ENCODE results near the gene HIVEP3. TPM values are rescaled to one million over a fixed set of nuclear protein-coding genes. Genes with fewer than 3 reads are reported as not detected.

The HIVEP3 gene
- total RNA-seq, 1 donor from 2014 or later = 73.9 TPM

GRCh38 chr1:41835485-41835884 lies 83.2 kb downstream of the HIVEP3 start:
- no peak overlapping the region for H3K4me3 Mint-ChIP-seq
- no peak for DNase-seq
- intact Hi-C loops (cut with micrococcal nuclease) = no loop called here
- no peaks in the 10 kb centered on the region for H3K4me1 Mint-ChIP-seq
- H3K9me3 Mint-ChIP-seq = no peaks in the 10 kb centered on the region
- peaks cover 9% of the 10 kb centered on the region for H3K27me3 Mint-ChIP-seq
- no peak overlapping the region for H3K27ac Mint-ChIP-seq
- H3K36me3 Mint-ChIP-seq (ENCODE audit: low read depth) = no peaks in the 10 kb centered on the region

GRCh38 chr1:41833519-41834000 lies 85.2 kb downstream of the HIVEP3 start:
- no peaks in the 10 kb centered on the region for H3K9me3 Mint-ChIP-seq
- H3K36me3 Mint-ChIP-seq (ENCODE audit: low read depth) = no peaks in the 10 kb centered on the region
- H3K27ac Mint-ChIP-seq = no peak overlapping the region
- no peak overlapping the region for H3K4me3 Mint-ChIP-seq
- DNase-seq = no peak
- no peaks in the 10 kb centered on the region for H3K4me1 Mint-ChIP-seq
- intact Hi-C loops (cut with micrococcal nuclease) = no loop called here
- H3K27me3 Mint-ChIP-seq = peaks cover 12% of the 10 kb centered on the region

GRCh38 chr1:41830726-41831125 lies 88.0 kb downstream of the HIVEP3 start:
- no peak overlapping the region for H3K27ac Mint-ChIP-seq
- intact Hi-C loops (cut with micrococcal nuclease) = no loop called here
- peaks cover 13% of the 10 kb centered on the region for H3K27me3 Mint-ChIP-seq
- no peak overlapping the region for H3K4me3 Mint-ChIP-seq
- no peaks in the 10 kb centered on the region for H3K36me3 Mint-ChIP-seq (ENCODE audit: low read depth)
- no peaks in the 10 kb centered on the region for H3K9me3 Mint-ChIP-seq
- no peaks in the 10 kb centered on the region for H3K4me1 Mint-ChIP-seq
- no peak for DNase-seq

- Mint-ChIP-seq H3K4me3 (no peak overlapping the region), H3K9me3 (no peaks in the 10 kb centered on the region), H3K27ac (no peak overlapping the region), H3K27me3 (peaks cover 12% of the 10 kb centered on the region), H3K36me3 (ENCODE audit: low read depth) (no peaks in the 10 kb centered on the region), H3K4me1 (no peaks in the 10 kb centered on the region)
- intact Hi-C loops (cut with micrococcal nuclease) = no loop called here
- DNase-seq = no peak
Measured at GRCh38 chr1:41827991-41828570, 90.6 kb downstream of the HIVEP3 start.

GRCh38 chr1:41823471-41823870 lies 95.3 kb downstream of the HIVEP3 start:
- H3K27ac Mint-ChIP-seq = no peak overlapping the region
- no peak for DNase-seq
- H3K9me3 Mint-ChIP-seq = no peaks in the 10 kb centered on the region
- H3K36me3 Mint-ChIP-seq (ENCODE audit: low read depth) = no peaks in the 10 kb centered on the region
- peaks cover 14% of the 10 kb centered on the region for H3K4me1 Mint-ChIP-seq
- peaks cover 4% of the 10 kb centered on the region for H3K27me3 Mint-ChIP-seq
- H3K4me3 Mint-ChIP-seq = no peak overlapping the region
- intact Hi-C loops (cut with micrococcal nuclease) = no loop called here

GRCh38 chr1:41822866-41823265 lies 95.9 kb downstream of the HIVEP3 start:
- peaks cover 14% of the 10 kb centered on the region for H3K4me1 Mint-ChIP-seq
- no peaks in the 10 kb centered on the region for H3K9me3 Mint-ChIP-seq
- DNase-seq = no peak
- H3K27ac Mint-ChIP-seq = no peak overlapping the region
- intact Hi-C loops (cut with micrococcal nuclease) = no loop called here
- H3K4me3 Mint-ChIP-seq = no peak overlapping the region
- H3K27me3 Mint-ChIP-seq = peaks cover 4% of the 10 kb centered on the region
- H3K36me3 Mint-ChIP-seq (ENCODE audit: low read depth) = no peaks in the 10 kb centered on the region

GRCh38 chr1:41819843-41820242 lies 98.9 kb downstream of the HIVEP3 start:
- Mint-ChIP-seq H3K27ac (no peak overlapping the region), H3K36me3 (ENCODE audit: low read depth) (no peaks in the 10 kb centered on the region), H3K4me3 (no peak overlapping the region), H3K9me3 (no peaks in the 10 kb centered on the region), H3K4me1 (peaks cover 15% of the 10 kb centered on the region), H3K27me3 (peaks cover 2% of the 10 kb centered on the region)
- DNase-seq = no peak
- intact Hi-C loops (cut with micrococcal nuclease) = loop anchor here (10.0 kb wide), 1 partner anchor 325 kb away; no protein-coding TSS in a partner anchor

GRCh38 chr1:41819069-41819468 lies 99.7 kb downstream of the HIVEP3 start:
- DNase-seq = no peak
- intact Hi-C loops (cut with micrococcal nuclease) = loop anchor here (10.0 kb wide), 1 partner anchor 324 kb away; no protein-coding TSS in a partner anchor
- Mint-ChIP-seq H3K9me3 (no peaks in the 10 kb centered on the region), H3K27me3 (peaks cover 2% of the 10 kb centered on the region), H3K36me3 (ENCODE audit: low read depth) (no peaks in the 10 kb centered on the region), H3K4me1 (peaks cover 18% of the 10 kb centered on the region), H3K4me3 (no peak overlapping the region), H3K27ac (no peak overlapping the region)

GRCh38 chr1:41816061-41816460 lies 102.7 kb downstream of the HIVEP3 start:
- intact Hi-C loops (cut with micrococcal nuclease) = loop anchor here (10.0 kb wide), 1 partner anchor 321 kb away; no protein-coding TSS in a partner anchor
- peaks cover under 1% of the 10 kb centered on the region for H3K27me3 Mint-ChIP-seq

GRCh38 chr1:41813755-41814745 lies 104.7 kb downstream of the HIVEP3 start:
- no peak for DNase-seq
- H3K27me3 Mint-ChIP-seq = no peaks in the 10 kb centered on the region
- H3K4me3 Mint-ChIP-seq = no peak overlapping the region
- no peaks in the 10 kb centered on the region for H3K9me3 Mint-ChIP-seq
- intact Hi-C loops (cut with micrococcal nuclease) = loop anchor here (10.0 kb wide), 1 partner anchor 319 kb away; no protein-coding TSS in a partner anchor
- H3K4me1 Mint-ChIP-seq = peaks cover 40% of the 10 kb centered on the region
- H3K36me3 Mint-ChIP-seq (ENCODE audit: low read depth) = no peaks in the 10 kb centered on the region
- H3K27ac Mint-ChIP-seq = no peak overlapping the region

More at GRCh38 chr1:41816061-41816460, 102.7 kb downstream of the HIVEP3 start:
- no peaks in the 10 kb centered on the region for H3K36me3 Mint-ChIP-seq (ENCODE audit: low read depth)
- no peak overlapping the region for H3K27ac Mint-ChIP-seq
- DNase-seq = no peak
- H3K4me1 Mint-ChIP-seq = peaks cover 24% of the 10 kb centered on the region
- no peaks in the 10 kb centered on the region for H3K9me3 Mint-ChIP-seq
- H3K4me3 Mint-ChIP-seq = no peak overlapping the region

- no peaks in the 10 kb centered on the region for H3K27me3 Mint-ChIP-seq
- H3K9me3 Mint-ChIP-seq = no peaks in the 10 kb centered on the region
- no peak for DNase-seq
- H3K4me1 Mint-ChIP-seq = peaks cover 43% of the 10 kb centered on the region
- no peaks in the 10 kb centered on the region for H3K36me3 Mint-ChIP-seq (ENCODE audit: low read depth)
- H3K4me3 Mint-ChIP-seq = no peak overlapping the region
- H3K27ac Mint-ChIP-seq = no peak overlapping the region
- intact Hi-C loops (cut with micrococcal nuclease) = loop anchor here (10.0 kb wide), 1 partner anchor 318 kb away; no protein-coding TSS in a partner anchor
Measured at GRCh38 chr1:41813226-41813625, 105.5 kb downstream of the HIVEP3 start.

- Mint-ChIP-seq H3K27ac (peak overlapping the region; percentile 34), H3K9me3 (no peaks in the 10 kb centered on the region), H3K36me3 (ENCODE audit: low read depth) (no peaks in the 10 kb centered on the region), H3K4me3 (no peak overlapping the region), H3K4me1 (peaks cover 51% of the 10 kb centered on the region), H3K27me3 (no peaks in the 10 kb centered on the region)
- intact Hi-C loops (cut with micrococcal nuclease) = loop anchor here (1.0 to 10.0 kb wide), 2 partner anchors 50 to 318 kb away; no protein-coding TSS in a partner anchor
- no peak for DNase-seq
Measured at GRCh38 chr1:41812453-41812852, 106.3 kb downstream of the HIVEP3 start.

GRCh38 chr1:41812051-41812450 lies 106.7 kb downstream of the HIVEP3 start:
- no peaks in the 10 kb centered on the region for H3K9me3 Mint-ChIP-seq
- H3K27ac Mint-ChIP-seq = peak overlapping the region; percentile 34

More at GRCh38 chr1:41812051-41812450, 106.7 kb downstream of the HIVEP3 start:
- Mint-ChIP-seq H3K4me3 (no peak overlapping the region), H3K27me3 (no peaks in the 10 kb centered on the region), H3K36me3 (ENCODE audit: low read depth) (peaks cover 2% of the 10 kb centered on the region), H3K4me1 (peaks cover 54% of the 10 kb centered on the region)
- DNase-seq = peak; percentile 89
- intact Hi-C loops (cut with micrococcal nuclease) = loop anchor here (1.0 to 10.0 kb wide), 2 partner anchors 50 to 317 kb away; no protein-coding TSS in a partner anchor
